NB4 (cell line): ENCODE results near the gene ERBB3.

ENCODE experiments used
- DNase-seq: peaks from one replicate; pipeline ENCODE4 v3.0.0; 2010; ENCODE audit warnings: low read depth
- H3K4me3 ChIP-seq: one replicate; pipeline ENCODE4 v1.5.1; 2011; ENCODE audit warnings: mild to moderate bottlenecking, low read depth, low read length, moderate library complexity
- CTCF ChIP-seq: IDR thresholded peaks from one replicate; pipeline ENCODE4 v1.5.1; 2012; ENCODE audit warnings: low read depth, low read length
- MAX ChIP-seq: IDR thresholded peaks from 2 replicates; pipeline ENCODE4 v1.6.1; 2011; ENCODE audit warnings: low read depth, low read length
- MYC ChIP-seq: IDR thresholded peaks from 2 replicates; pipeline ENCODE4 v1.6.1; 2011; ENCODE audit warnings: low read depth, low read length
- POLR2A ChIP-seq: IDR thresholded peaks from 2 replicates; pipeline ENCODE4 v1.6.1; 2011; ENCODE audit warnings: mild to moderate bottlenecking; ENCODE audit not compliant: insufficient read length; ENCODE audit errors: extremely low read depth

The ERBB3 gene

GRCh38 chr12:56078931-56079722, 838 bp upstream of the ERBB3 start:
- TF ChIP-seq POLR2A (no peak), CTCF (peak; percentile 78)
- peak; percentile 86 for DNase-seq
- peak overlapping the region; percentile 57 for H3K4me3 ChIP-seq

- TF ChIP-seq MYC (no peak), POLR2A (no peak), MAX (no peak), CTCF (no peak)
- no peak overlapping the region for H3K4me3 ChIP-seq
- no peak for DNase-seq
Measured at GRCh38 chr12:56080556-56081138, 682 bp downstream of the ERBB3 start.

GRCh38 chr12:56081393-56082347, 1.7 kb downstream of the ERBB3 start:
- TF ChIP-seq MYC (no peak), POLR2A (no peak), MAX (no peak), CTCF (no peak)
- H3K4me3 ChIP-seq = no peak overlapping the region
- no peak for DNase-seq

- no peak for DNase-seq
- no peak for TF ChIP-seq MAX
- no peak for TF ChIP-seq POLR2A
- TF ChIP-seq CTCF = no peak
- TF ChIP-seq MYC = no peak
- no peak overlapping the region for H3K4me3 ChIP-seq
Measured at GRCh38 chr12:56082382-56082781, 2.4 kb downstream of the ERBB3 start.

GRCh38 chr12:56082967-56083366, 3.0 kb downstream of the ERBB3 start:
- DNase-seq = no peak
- no peak for TF ChIP-seq MYC
- no peak for TF ChIP-seq POLR2A
- no peak for TF ChIP-seq CTCF
- TF ChIP-seq MAX = no peak
- H3K4me3 ChIP-seq = no peak overlapping the region
